ENCODE results near the gene KIRREL1. TPM values are rescaled to one million over a fixed set of nuclear protein-coding genes. Genes with fewer than 3 reads are reported as not detected.

The KIRREL1 gene
- polyA plus RNA-seq, 1 donor from 2014 or later: 12.9 TPM

- Histone ChIP-seq H3K27me3 (ENCODE audit: insufficient read depth, low read depth, low read length) (no peaks in the 10 kb centered on the region), H2AFZ (ENCODE audit: low read depth, low read length) (no peak overlapping the region), H3K9me2 (ENCODE audit: insufficient read depth, low read length) (no peaks in the 10 kb centered on the region), H3K4me3 (ENCODE audit: low read length) (no peak overlapping the region), H4K20me1 (ENCODE audit: insufficient read depth) (no peaks in the 10 kb centered on the region), H3K27ac (ENCODE audit: low read length) (no peak overlapping the region), H3K36me3 (ENCODE audit: insufficient read depth, low read length) (no peaks in the 10 kb centered on the region), H3K9me3 (ENCODE audit: low read length) (no peaks in the 10 kb centered on the region), H3K9ac (ENCODE audit: low read length) (no peak overlapping the region), H3K4me2 (ENCODE audit: low read length) (no peak overlapping the region), H3F3A (ENCODE audit: insufficient read depth, low read length, poor library complexity, severe bottlenecking) (no peaks in the 10 kb centered on the region), H3K79me2 (replicated peaks; ENCODE audit: insufficient read depth, low read length) (no peaks in the 10 kb centered on the region)
- no peak for TF ChIP-seq EP300 (conservative IDR thresholded peaks at IDR 0.05; ENCODE audit: poor library complexity, severe bottlenecking)
- TF ChIP-seq EZH2 (IDR thresholded peaks at IDR 0.05; ENCODE audit: borderline replicate concordance, insufficient read depth, low read length, poor library complexity, severe bottlenecking): no peak
- no peak for TF ChIP-seq MXI1 (conservative IDR thresholded peaks at IDR 0.05; ENCODE audit: poor library complexity, severe bottlenecking)
- TF ChIP-seq REST (IDR thresholded peaks at IDR 0.05; ENCODE audit: borderline replicate concordance): no peak
- no peak for TF ChIP-seq POLR2AphosphoS5 (IDR thresholded peaks at IDR 0.05)
- no peak for TF ChIP-seq SMC3 (conservative IDR thresholded peaks at IDR 0.05; ENCODE audit: poor library complexity)
- no peak for TF ChIP-seq TAF1 (IDR thresholded peaks at IDR 0.05; ENCODE audit: low read depth)
- no peak for TF ChIP-seq CTCF (IDR thresholded peaks at IDR 0.05; ENCODE audit: poor library complexity, severe bottlenecking)
- TF ChIP-seq RAD21 (conservative IDR thresholded peaks at IDR 0.05): no peak
Measured at GRCh38 chr1:158055854-158056253, 62.4 kb downstream of the KIRREL1 start.

GRCh38 chr1:158056498-158056897 lies 63.1 kb downstream of the KIRREL1 start:
- Histone ChIP-seq H3K27me3 (ENCODE audit: insufficient read depth, low read depth, low read length) (no peaks in the 10 kb centered on the region), H3F3A (ENCODE audit: insufficient read depth, low read length, poor library complexity, severe bottlenecking) (no peaks in the 10 kb centered on the region), H4K20me1 (ENCODE audit: insufficient read depth) (no peaks in the 10 kb centered on the region), H3K9ac (ENCODE audit: low read length) (no peak overlapping the region), H3K79me2 (replicated peaks; ENCODE audit: insufficient read depth, low read length) (no peaks in the 10 kb centered on the region), H3K4me3 (ENCODE audit: low read length) (no peak overlapping the region), H3K4me2 (ENCODE audit: low read length) (no peak overlapping the region), H3K27ac (ENCODE audit: low read length) (no peak overlapping the region), H2AFZ (ENCODE audit: low read depth, low read length) (no peak overlapping the region), H3K36me3 (ENCODE audit: insufficient read depth, low read length) (no peaks in the 10 kb centered on the region), H3K9me2 (ENCODE audit: insufficient read depth, low read length) (no peaks in the 10 kb centered on the region), H3K9me3 (ENCODE audit: low read length) (no peaks in the 10 kb centered on the region)
- no peak for TF ChIP-seq MXI1 (conservative IDR thresholded peaks at IDR 0.05; ENCODE audit: poor library complexity, severe bottlenecking)
- no peak for TF ChIP-seq TAF1 (IDR thresholded peaks at IDR 0.05; ENCODE audit: low read depth)
- TF ChIP-seq RAD21 (conservative IDR thresholded peaks at IDR 0.05): no peak

All from neural cell (in vitro differentiated cells).